ENCODE data around the gene PARP3.

The PARP3 gene

GRCh38 chr3:51959651-51960050 lies 17.5 kb downstream of the PARP3 start:
- no peak overlapping the region for H3K4me3 ChIP-seq (ENCODE audit: low read length in 2 of 2)
- peaks cover 2% of the 10 kb centered on the region in 2 donors for H3K36me3 ChIP-seq (ENCODE audit: control insufficient read depth in 2 of 2, insufficient read depth in 2 of 2, low read length in 2 of 2)
- peaks cover 0 to 7% of the 10 kb centered on the region in 2 donors for H3K27me3 ChIP-seq (ENCODE audit: control insufficient read depth in 2 of 2, insufficient read depth in 2 of 2, low read length in 2 of 2)
- no peaks in the 10 kb centered on the region for H3K4me1 ChIP-seq (ENCODE audit: control insufficient read depth in 2 of 2, insufficient read depth in 2 of 2, low read length in 2 of 2)
- H3K9ac ChIP-seq (ENCODE audit: low read depth in 1 of 2, low read length in 2 of 2) = no peak overlapping the region
- H3K27ac ChIP-seq (ENCODE audit: low read depth in 2 of 2, low read length in 2 of 2) = no peak overlapping the region
- H3K9me3 ChIP-seq (ENCODE audit: control insufficient read depth in 2 of 2, low read length in 2 of 2) = no peaks in the 10 kb centered on the region

GRCh38 chr3:51960386-51960785 lies 18.2 kb downstream of the PARP3 start:
- peaks cover 2% of the 10 kb centered on the region in 2 donors for H3K36me3 ChIP-seq (ENCODE audit: control insufficient read depth in 2 of 2, insufficient read depth in 2 of 2, low read length in 2 of 2)
- H3K9me3 ChIP-seq (ENCODE audit: control insufficient read depth in 2 of 2, low read length in 2 of 2) = no peaks in the 10 kb centered on the region
- no peak overlapping the region for H3K9ac ChIP-seq (ENCODE audit: low read depth in 1 of 2, low read length in 2 of 2)
- no peaks in the 10 kb centered on the region for H3K4me1 ChIP-seq (ENCODE audit: control insufficient read depth in 2 of 2, insufficient read depth in 2 of 2, low read length in 2 of 2)
- H3K27me3 ChIP-seq (ENCODE audit: control insufficient read depth in 2 of 2, insufficient read depth in 2 of 2, low read length in 2 of 2) = peaks cover 0 to 3% of the 10 kb centered on the region in 2 donors
- no peak overlapping the region for H3K4me3 ChIP-seq (ENCODE audit: low read length in 2 of 2)
- no peak overlapping the region for H3K27ac ChIP-seq (ENCODE audit: low read depth in 2 of 2, low read length in 2 of 2)

DNA sequence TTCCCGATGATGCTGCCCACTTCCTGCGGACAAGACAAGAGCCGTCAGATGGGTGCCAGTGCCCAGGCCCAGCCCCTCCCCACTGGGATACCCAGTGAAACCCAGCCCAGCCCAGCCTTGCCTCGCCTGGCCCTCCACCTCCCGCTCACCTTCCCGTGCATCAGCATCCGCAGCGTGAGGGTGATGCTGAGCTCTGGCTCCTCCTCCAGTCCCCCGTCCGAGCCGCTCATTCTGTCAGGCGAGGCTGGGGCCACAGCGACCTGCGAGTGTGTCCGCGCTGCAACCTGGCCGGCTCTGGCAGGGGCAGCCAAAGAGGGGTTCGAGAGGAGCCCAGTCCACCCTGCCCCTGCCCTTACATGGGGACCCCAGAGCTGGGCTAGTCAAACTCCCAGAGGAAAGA lies 18.8 kb downstream of the PARP3 start:
- no peak overlapping the region for H3K4me3 ChIP-seq (ENCODE audit: low read length in 2 of 2)
- no peak overlapping the region for H3K27ac ChIP-seq (ENCODE audit: low read depth in 2 of 2, low read length in 2 of 2)
- H3K9me3 ChIP-seq (ENCODE audit: control insufficient read depth in 2 of 2, low read length in 2 of 2) = no peaks in the 10 kb centered on the region
- H3K9ac ChIP-seq (ENCODE audit: low read depth in 1 of 2, low read length in 2 of 2) = no peak overlapping the region
- no peaks in the 10 kb centered on the region for H3K27me3 ChIP-seq (ENCODE audit: control insufficient read depth in 2 of 2, insufficient read depth in 2 of 2, low read length in 2 of 2)
- no peaks in the 10 kb centered on the region for H3K4me1 ChIP-seq (ENCODE audit: control insufficient read depth in 2 of 2, insufficient read depth in 2 of 2, low read length in 2 of 2)
- H3K36me3 ChIP-seq (ENCODE audit: control insufficient read depth in 2 of 2, insufficient read depth in 2 of 2, low read length in 2 of 2) = peaks cover 2% of the 10 kb centered on the region in 2 donors

DNA sequence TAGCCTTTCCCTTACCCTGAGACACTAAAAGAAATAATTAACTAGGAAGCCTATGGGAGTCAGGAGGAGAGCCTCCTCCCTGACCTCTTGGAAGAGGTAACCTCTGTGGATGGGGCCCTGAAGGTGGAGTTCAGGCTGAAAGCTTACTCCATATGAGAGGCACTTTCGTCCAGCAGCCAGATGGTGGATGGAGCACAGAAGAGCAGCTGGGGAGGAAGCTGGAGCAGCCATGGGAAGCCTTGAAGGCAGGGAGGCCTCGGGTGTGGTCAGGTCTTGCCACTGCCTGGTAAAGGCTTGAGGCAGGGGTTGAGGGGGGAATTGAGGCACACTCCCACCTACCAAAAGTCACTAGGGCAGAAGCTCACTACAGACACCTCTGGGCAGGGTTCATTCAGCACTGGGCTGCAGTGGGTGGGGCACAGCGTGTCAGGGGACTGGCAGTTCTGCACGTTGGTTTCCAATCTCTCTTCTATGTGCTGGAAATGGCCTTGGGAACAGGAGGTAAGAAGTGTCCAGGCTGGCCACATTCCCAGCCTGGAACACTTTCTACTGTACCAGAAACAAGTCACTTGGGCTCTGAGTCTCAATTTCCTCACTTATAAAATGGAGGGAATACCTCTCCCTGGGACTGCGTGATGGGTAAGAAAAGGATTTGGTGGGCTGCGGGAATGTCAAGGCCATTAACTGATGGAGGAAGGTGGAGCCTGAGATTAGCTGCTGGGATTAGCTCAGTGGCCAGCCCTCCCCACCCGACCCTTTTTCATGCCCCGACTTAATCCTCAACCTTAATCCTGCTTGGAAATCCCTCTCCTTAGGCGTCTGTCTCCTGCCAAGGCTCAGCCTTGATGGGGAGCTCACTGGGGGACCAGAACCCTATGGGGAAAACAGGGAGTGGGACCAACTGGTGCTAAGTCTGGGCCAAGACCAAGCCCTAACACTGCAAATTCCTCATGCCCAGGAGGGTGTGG lies 19.7 kb downstream of the PARP3 start:
- H3K9ac ChIP-seq (ENCODE audit: low read depth in 1 of 2, low read length in 2 of 2) = no peak overlapping the region

GRCh38 chr3:51962854-51963530 lies 20.8 kb downstream of the PARP3 start:
- peaks cover 2% of the 10 kb centered on the region in 2 donors for H3K36me3 ChIP-seq (ENCODE audit: control insufficient read depth in 2 of 2, insufficient read depth in 2 of 2, low read length in 2 of 2)
- no peaks in the 10 kb centered on the region for H3K9me3 ChIP-seq (ENCODE audit: control insufficient read depth in 2 of 2, low read length in 2 of 2)
- H3K4me3 ChIP-seq (ENCODE audit: low read length in 2 of 2) = no peak overlapping the region
- H3K27me3 ChIP-seq (ENCODE audit: control insufficient read depth in 2 of 2, insufficient read depth in 2 of 2, low read length in 2 of 2) = no peaks in the 10 kb centered on the region
- H3K27ac ChIP-seq (ENCODE audit: low read depth in 2 of 2, low read length in 2 of 2) = no peak overlapping the region
- peaks cover 5 to 6% of the 10 kb centered on the region in 2 donors for H3K4me1 ChIP-seq (ENCODE audit: control insufficient read depth in 2 of 2, insufficient read depth in 2 of 2, low read length in 2 of 2)
- no peak overlapping the region for H3K9ac ChIP-seq (ENCODE audit: low read depth in 1 of 2, low read length in 2 of 2)

More for the DNA sequence above, 19.7 kb downstream of the PARP3 start:
- Histone ChIP-seq H3K27ac (ENCODE audit: low read depth in 2 of 2, low read length in 2 of 2) (no peak overlapping the region), H3K27me3 (ENCODE audit: control insufficient read depth in 2 of 2, insufficient read depth in 2 of 2, low read length in 2 of 2) (no peaks in the 10 kb centered on the region), H3K4me3 (ENCODE audit: low read length in 2 of 2) (no peak overlapping the region), H3K9me3 (ENCODE audit: control insufficient read depth in 2 of 2, low read length in 2 of 2) (no peaks in the 10 kb centered on the region), H3K4me1 (ENCODE audit: control insufficient read depth in 2 of 2, insufficient read depth in 2 of 2, low read length in 2 of 2) (peaks cover 1 to 2% of the 10 kb centered on the region in 2 donors), H3K36me3 (ENCODE audit: control insufficient read depth in 2 of 2, insufficient read depth in 2 of 2, low read length in 2 of 2) (peaks cover 2% of the 10 kb centered on the region in 2 donors)

DNA sequence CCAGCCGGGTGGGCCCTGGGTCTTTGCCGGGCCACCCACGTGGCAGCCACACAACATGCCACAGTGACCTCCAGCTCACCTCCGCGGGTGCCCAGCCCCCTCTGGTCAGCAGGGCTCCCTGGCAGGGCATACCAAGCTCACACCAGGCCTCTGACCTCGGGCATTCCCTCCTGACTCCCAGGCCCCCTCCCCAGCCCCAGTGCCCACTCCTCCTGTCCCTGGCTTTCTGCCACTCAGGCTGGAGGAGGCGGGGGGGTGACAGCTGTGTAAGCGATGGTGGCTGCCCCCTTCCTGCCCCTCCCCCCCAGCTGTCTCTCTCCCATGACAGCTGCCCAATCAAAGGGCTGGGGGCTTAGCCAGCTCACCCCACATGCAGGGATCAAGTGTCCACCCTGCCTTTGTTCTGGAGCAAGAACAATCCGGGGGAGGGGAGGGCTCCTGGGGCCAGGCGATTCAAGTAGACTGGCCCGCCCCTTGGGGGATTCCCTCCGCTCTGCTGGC lies 21.8 kb downstream of the PARP3 start:
- Histone ChIP-seq H3K4me3 (ENCODE audit: low read length in 2 of 2) (no peak overlapping the region), H3K27me3 (ENCODE audit: control insufficient read depth in 2 of 2, insufficient read depth in 2 of 2, low read length in 2 of 2) (no peaks in the 10 kb centered on the region), H3K9me3 (ENCODE audit: control insufficient read depth in 2 of 2, low read length in 2 of 2) (no peaks in the 10 kb centered on the region), H3K4me1 (ENCODE audit: control insufficient read depth in 2 of 2, insufficient read depth in 2 of 2, low read length in 2 of 2) (peaks cover 7 to 13% of the 10 kb centered on the region in 2 donors), H3K9ac (ENCODE audit: low read depth in 1 of 2, low read length in 2 of 2) (no peak overlapping the region), H3K36me3 (ENCODE audit: control insufficient read depth in 2 of 2, insufficient read depth in 2 of 2, low read length in 2 of 2) (peaks cover 2% of the 10 kb centered on the region in 2 donors), H3K27ac (ENCODE audit: low read depth in 2 of 2, low read length in 2 of 2) (no peak overlapping the region)

DNA sequence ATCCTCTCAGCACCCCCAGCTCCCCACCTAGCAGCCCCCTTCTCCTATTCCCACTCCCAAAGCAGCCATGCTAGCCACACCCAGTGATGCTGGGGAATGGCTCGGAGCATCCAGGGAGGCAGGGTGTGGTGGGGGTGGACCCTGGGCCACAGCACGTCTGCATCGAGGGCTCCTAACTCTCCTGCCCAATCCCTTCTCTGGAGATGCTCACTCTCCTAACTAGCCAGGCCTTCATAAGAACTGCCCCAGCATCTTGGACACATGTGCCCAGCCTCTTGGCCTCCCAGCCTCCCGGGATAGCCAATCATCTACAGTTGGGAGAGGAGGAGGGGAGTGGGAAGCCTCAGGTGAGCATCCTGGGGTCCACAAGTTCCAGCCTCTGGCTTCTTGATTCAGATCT lies 22.4 kb downstream of the PARP3 start:
- no peaks in the 10 kb centered on the region for H3K9me3 ChIP-seq (ENCODE audit: control insufficient read depth in 2 of 2, low read length in 2 of 2)
- H3K9ac ChIP-seq (ENCODE audit: low read depth in 1 of 2, low read length in 2 of 2) = no peak overlapping the region
- no peaks in the 10 kb centered on the region for H3K27me3 ChIP-seq (ENCODE audit: control insufficient read depth in 2 of 2, insufficient read depth in 2 of 2, low read length in 2 of 2)
- no peak overlapping the region for H3K4me3 ChIP-seq (ENCODE audit: low read length in 2 of 2)
- peaks cover 0 to 3% of the 10 kb centered on the region in 2 donors for H3K36me3 ChIP-seq (ENCODE audit: control insufficient read depth in 2 of 2, insufficient read depth in 2 of 2, low read length in 2 of 2)
- no peak overlapping the region for H3K27ac ChIP-seq (ENCODE audit: low read depth in 2 of 2, low read length in 2 of 2)
- H3K4me1 ChIP-seq (ENCODE audit: control insufficient read depth in 2 of 2, insufficient read depth in 2 of 2, low read length in 2 of 2) = peaks cover 7 to 13% of the 10 kb centered on the region in 2 donors

DNA sequence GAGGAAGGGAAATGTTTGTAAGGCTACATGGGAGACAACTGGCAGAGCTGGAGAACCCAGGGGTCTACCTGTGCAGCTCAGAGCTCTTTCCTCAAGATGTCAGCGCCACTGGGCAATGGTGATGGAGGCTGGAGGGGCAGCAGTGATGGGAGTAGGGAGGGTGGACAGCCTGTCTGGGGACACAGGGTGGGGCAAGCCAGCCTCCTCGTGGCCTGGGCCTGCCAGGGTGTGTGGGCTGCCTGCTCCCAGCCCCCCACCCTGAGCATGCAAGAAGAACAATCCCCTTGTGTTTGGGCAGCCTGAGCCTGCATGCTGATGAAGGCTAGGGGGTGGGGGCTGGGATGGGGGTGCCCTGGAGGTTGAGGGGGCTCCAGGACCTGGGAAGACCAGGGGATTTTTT lies 23.9 kb downstream of the PARP3 start:
- Histone ChIP-seq H3K27ac (ENCODE audit: low read depth in 2 of 2, low read length in 2 of 2) (no peak overlapping the region), H3K27me3 (ENCODE audit: control insufficient read depth in 2 of 2, insufficient read depth in 2 of 2, low read length in 2 of 2) (no peaks in the 10 kb centered on the region), H3K9me3 (ENCODE audit: control insufficient read depth in 2 of 2, low read length in 2 of 2) (no peaks in the 10 kb centered on the region), H3K4me1 (ENCODE audit: control insufficient read depth in 2 of 2, insufficient read depth in 2 of 2, low read length in 2 of 2) (peaks cover 7 to 13% of the 10 kb centered on the region in 2 donors), H3K4me3 (ENCODE audit: low read length in 2 of 2) (no peak overlapping the region), H3K36me3 (ENCODE audit: control insufficient read depth in 2 of 2, insufficient read depth in 2 of 2, low read length in 2 of 2) (peaks cover 0 to 4% of the 10 kb centered on the region in 2 donors), H3K9ac (ENCODE audit: low read depth in 1 of 2, low read length in 2 of 2) (no peak overlapping the region)

DNA sequence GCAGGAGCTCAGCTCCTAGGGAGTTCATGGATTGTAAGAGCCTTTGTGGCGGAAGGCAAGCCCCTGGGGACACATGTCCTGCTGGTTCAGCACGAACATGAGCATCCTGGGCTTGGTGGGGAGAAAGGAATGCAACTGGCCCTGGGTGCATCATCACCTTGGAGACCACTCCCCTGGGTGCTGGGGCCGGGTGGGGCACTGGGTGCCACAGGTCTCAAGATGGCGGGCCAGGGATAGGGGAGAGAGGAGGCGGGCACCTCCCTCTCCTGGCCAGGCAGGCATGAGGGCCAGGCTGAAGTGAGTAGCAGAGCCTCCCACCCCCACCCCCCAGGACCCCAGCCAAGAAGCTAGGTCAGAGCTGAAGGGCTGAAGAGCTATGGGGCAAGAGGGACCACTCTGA lies 24.3 kb downstream of the PARP3 start:
- Histone ChIP-seq H3K9me3 (ENCODE audit: control insufficient read depth in 2 of 2, low read length in 2 of 2) (no peaks in the 10 kb centered on the region), H3K4me1 (ENCODE audit: control insufficient read depth in 2 of 2, insufficient read depth in 2 of 2, low read length in 2 of 2) (peaks cover 7 to 13% of the 10 kb centered on the region in 2 donors), H3K36me3 (ENCODE audit: control insufficient read depth in 2 of 2, insufficient read depth in 2 of 2, low read length in 2 of 2) (peaks cover 0 to 4% of the 10 kb centered on the region in 2 donors), H3K27me3 (ENCODE audit: control insufficient read depth in 2 of 2, insufficient read depth in 2 of 2, low read length in 2 of 2) (no peaks in the 10 kb centered on the region), H3K9ac (ENCODE audit: low read depth in 1 of 2, low read length in 2 of 2) (peak overlapping the region in 1 of 2 donors; percentile 67), H3K4me3 (ENCODE audit: low read length in 2 of 2) (peak overlapping the region; percentile 74 to 81), H3K27ac (ENCODE audit: low read depth in 2 of 2, low read length in 2 of 2) (peak overlapping the region in 1 of 2 donors; percentile 48)

- peak overlapping the region in 1 of 2 donors; percentile 48 for H3K27ac ChIP-seq (ENCODE audit: low read depth in 2 of 2, low read length in 2 of 2)
- no peaks in the 10 kb centered on the region for H3K27me3 ChIP-seq (ENCODE audit: control insufficient read depth in 2 of 2, insufficient read depth in 2 of 2, low read length in 2 of 2)
- peak overlapping the region; percentile 74 to 81 for H3K4me3 ChIP-seq (ENCODE audit: low read length in 2 of 2)
- H3K4me1 ChIP-seq (ENCODE audit: control insufficient read depth in 2 of 2, insufficient read depth in 2 of 2, low read length in 2 of 2) = peaks cover 7 to 13% of the 10 kb centered on the region in 2 donors
- no peaks in the 10 kb centered on the region for H3K9me3 ChIP-seq (ENCODE audit: control insufficient read depth in 2 of 2, low read length in 2 of 2)
- H3K36me3 ChIP-seq (ENCODE audit: control insufficient read depth in 2 of 2, insufficient read depth in 2 of 2, low read length in 2 of 2) = peaks cover 0 to 4% of the 10 kb centered on the region in 2 donors
- peak overlapping the region; percentile 67 to 77 for H3K9ac ChIP-seq (ENCODE audit: low read depth in 1 of 2, low read length in 2 of 2)
These were observed 24.8 kb downstream of the PARP3 start for GRCh38 chr3:51966922-51967383.
